Measurements from ENCODE around the gene PPP1R12B.
"Not testable (repeated sequence)": the region's sequence is repeated elsewhere in the genome, so short reads cannot be mapped to it uniquely, and the experiment has no call there.

Gene PPP1R12B

GRCh38 chr1:202483362-202483761, 134.9 kb downstream of the PPP1R12B start:
- POLR2A ChIA-PET (ENCODE audit: low non-redundant PET); H3K27ac ChIP-seq: not testable (repeated sequence)
- CTCF ChIA-PET, result interaction anchor here (0.7 kb wide), 1 partner anchor 797 kb away, joined by 4 read pairs; no protein-coding TSS in a partner anchor
- DNase-seq (ENCODE audit: low spot score), result peak; percentile 32

GRCh38 chr1:202484032-202484431, 135.5 kb downstream of the PPP1R12B start:
- CTCF ChIA-PET, result interaction anchor here (0.6 kb wide), 1 partner anchor 14 kb away, joined by 3 read pairs; no protein-coding TSS in a partner anchor
- DNase-seq (ENCODE audit: low spot score); H3K27ac ChIP-seq; POLR2A ChIA-PET (ENCODE audit: low non-redundant PET): not testable (repeated sequence)

- DNase-seq (ENCODE audit: low spot score); CTCF ChIA-PET; POLR2A ChIA-PET (ENCODE audit: low non-redundant PET); H3K27ac ChIP-seq: not testable (repeated sequence)
Measured at GRCh38 chr1:202484820-202485219, 136.3 kb downstream of the PPP1R12B start.

GRCh38 chr1:202488178-202488649, 139.7 kb downstream of the PPP1R12B start:
- POLR2A ChIA-PET (ENCODE audit: low non-redundant PET); DNase-seq (ENCODE audit: low spot score); H3K27ac ChIP-seq: not testable (repeated sequence)
- CTCF ChIA-PET, result interaction anchor here (0.9 kb wide), 1 partner anchor 112 kb away, joined by 5 read pairs; no protein-coding TSS in a partner anchor

- not testable (repeated sequence) for DNase-seq (ENCODE audit: low spot score)
- CTCF ChIA-PET, result interaction anchor here (0.9 kb wide), 1 partner anchor 111 kb away, joined by 5 read pairs; no protein-coding TSS in a partner anchor
Measured at GRCh38 chr1:202489101-202489500, 140.6 kb downstream of the PPP1R12B start.

GRCh38 chr1:202493112-202493511, 144.6 kb downstream of the PPP1R12B start:
- POLR2A ChIA-PET (ENCODE audit: low non-redundant PET), result not testable (repeated sequence)

More at GRCh38 chr1:202489101-202489500, 140.6 kb downstream of the PPP1R12B start:
- POLR2A ChIA-PET (ENCODE audit: low non-redundant PET); H3K27ac ChIP-seq: not testable (repeated sequence)

GRCh38 chr1:202498542-202498941, 150.0 kb downstream of the PPP1R12B start:
- no peak for DNase-seq (ENCODE audit: low spot score)
- ChIA-PET CTCF (no interaction called here), POLR2A (ENCODE audit: low non-redundant PET) (no interaction called here)
- no peak for TF ChIP-seq CTCF (conservative IDR thresholded peaks at IDR 0.05; ENCODE audit: low read depth)
- H3K27ac ChIP-seq, result no peak overlapping the region

More at GRCh38 chr1:202493112-202493511, 144.6 kb downstream of the PPP1R12B start:
- H3K27ac ChIP-seq; DNase-seq (ENCODE audit: low spot score): not testable (repeated sequence)
- CTCF ChIA-PET, result interaction anchor here (0.5 to 3.7 kb wide), 3 partner anchors 55 to 670 kb away, joined by 3 to 13 read pairs (median 3); no protein-coding TSS in a partner anchor

- CTCF ChIA-PET, result interaction anchor here (1.9 kb wide), 1 partner anchor 100 kb away, joined by 35 read pairs; no protein-coding TSS in a partner anchor
- DNase-seq (ENCODE audit: low spot score); POLR2A ChIA-PET (ENCODE audit: low non-redundant PET); H3K27ac ChIP-seq: not testable (repeated sequence)
Measured at GRCh38 chr1:202499997-202500396, 151.5 kb downstream of the PPP1R12B start.

GRCh38 chr1:202501281-202501680, 152.8 kb downstream of the PPP1R12B start:
- ChIA-PET CTCF (interaction anchor here (0.5 to 1.9 kb wide), 17 partner anchors 38 to 308 kb away, joined by 3 to 35 read pairs (median 3); partner anchors contain the start of gene PPP1R12B), POLR2A (ENCODE audit: low non-redundant PET) (no interaction called here)
- peak; percentile 21 for DNase-seq (ENCODE audit: low spot score)
- H3K27ac ChIP-seq, result no peak overlapping the region
- peak; percentile 56 for TF ChIP-seq CTCF (conservative IDR thresholded peaks at IDR 0.05; ENCODE audit: low read depth)

- CTCF ChIA-PET, result interaction anchor here (0.6 to 3.8 kb wide), 5 partner anchors 95 to 369 kb away, joined by 3 to 20 read pairs (median 4); no protein-coding TSS in a partner anchor
- no peak for DNase-seq (ENCODE audit: low spot score)
- POLR2A ChIA-PET (ENCODE audit: low non-redundant PET), result no interaction called here
- TF ChIP-seq CTCF (conservative IDR thresholded peaks at IDR 0.05; ENCODE audit: low read depth), result no peak
- no peak overlapping the region for H3K27ac ChIP-seq
Measured at GRCh38 chr1:202505356-202505755, 156.9 kb downstream of the PPP1R12B start.

GRCh38 chr1:202505880-202506575, 157.5 kb downstream of the PPP1R12B start:
- POLR2A ChIA-PET (ENCODE audit: low non-redundant PET); H3K27ac ChIP-seq; DNase-seq (ENCODE audit: low spot score): not testable (repeated sequence)
- CTCF ChIA-PET, result interaction anchor here (0.6 to 3.8 kb wide), 6 partner anchors 94 to 368 kb away, joined by 3 to 20 read pairs (median 4); no protein-coding TSS in a partner anchor

GRCh38 chr1:202508863-202509262, 160.4 kb downstream of the PPP1R12B start:
- POLR2A ChIA-PET (ENCODE audit: low non-redundant PET); H3K27ac ChIP-seq; DNase-seq (ENCODE audit: low spot score): not testable (repeated sequence)
- CTCF ChIA-PET, result interaction anchor here (0.6 kb wide), 1 partner anchor 1599 kb away, joined by 3 read pairs; no protein-coding TSS in a partner anchor

GRCh38 chr1:202513875-202514274, 165.4 kb downstream of the PPP1R12B start:
- CTCF ChIA-PET, result interaction anchor here (0.7 kb wide), 1 partner anchor 184 kb away, joined by 3 read pairs; no protein-coding TSS in a partner anchor

More at GRCh38 chr1:202513875-202514274, 165.4 kb downstream of the PPP1R12B start:
- POLR2A ChIA-PET (ENCODE audit: low non-redundant PET); DNase-seq (ENCODE audit: low spot score); H3K27ac ChIP-seq: not testable (repeated sequence)
